GM18873 (cell line): ENCODE data around the gene XAB2.

ENCODE experiments used
- ATAC-seq: cut with Tn5 transposase; IDR thresholded peaks from one replicate; pipeline ENCODE4 v1.9.1; 2021; ENCODE audit warnings: mild to moderate bottlenecking, moderate library complexity, moderate number of reproducible peaks; ENCODE audit not compliant: unreplicated experiment, low FRiP score

Gene XAB2

GRCh38 chr19:7629347-7630054 is at the start of gene XAB2, which contains the start of gene PET100:
TSS of gene XAB2 (minus strand) at chr19:7629545. CDS start at chr19:7629527, 18 bp downstream.
TSS of gene PET100 (plus strand) at chr19:7629793. CDS start at chr19:7629834, 41 bp downstream.
- peak; percentile 84 for ATAC-seq

- no peak for ATAC-seq
Measured at GRCh38 chr19:7677669-7678311, 48.4 kb upstream of the XAB2 start.

- ATAC-seq = no peak
Measured at GRCh38 chr19:7676854-7677253, 47.5 kb upstream of the XAB2 start, which contains the start of gene MCEMP1. TSS of gene MCEMP1 (plus strand) at chr19:7677090. CDS start at chr19:7677121, 31 bp downstream.

- no peak for ATAC-seq
Measured at GRCh38 chr19:7676376-7676775, 47.0 kb upstream of the XAB2 start.

- no peak for ATAC-seq
Measured at GRCh38 chr19:7674010-7675005, 45.0 kb upstream of the XAB2 start.

GRCh38 chr19:7672522-7672921 is 43.2 kb upstream of the XAB2 start:
- no peak for ATAC-seq

DNA sequence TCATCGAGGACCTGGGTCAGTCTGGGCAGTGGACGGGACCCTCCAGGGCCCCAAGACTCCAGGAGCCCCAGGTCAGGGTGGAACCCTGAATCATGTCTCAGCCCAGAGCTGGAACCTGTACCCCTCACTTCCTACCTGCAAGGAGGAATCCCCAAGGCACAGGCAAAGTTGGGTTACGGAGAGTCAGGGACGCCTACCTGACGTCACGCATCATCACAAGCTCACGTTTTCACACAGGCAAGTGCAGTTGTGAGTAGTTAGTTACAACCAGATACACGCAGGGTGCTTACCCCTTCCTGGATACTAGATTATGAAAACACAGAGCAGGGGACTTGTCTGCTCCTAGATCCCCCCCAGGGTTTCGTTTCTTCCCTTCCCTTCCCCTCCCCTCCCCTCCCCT is 41.4 kb upstream of the XAB2 start:
- ATAC-seq = no peak

DNA sequence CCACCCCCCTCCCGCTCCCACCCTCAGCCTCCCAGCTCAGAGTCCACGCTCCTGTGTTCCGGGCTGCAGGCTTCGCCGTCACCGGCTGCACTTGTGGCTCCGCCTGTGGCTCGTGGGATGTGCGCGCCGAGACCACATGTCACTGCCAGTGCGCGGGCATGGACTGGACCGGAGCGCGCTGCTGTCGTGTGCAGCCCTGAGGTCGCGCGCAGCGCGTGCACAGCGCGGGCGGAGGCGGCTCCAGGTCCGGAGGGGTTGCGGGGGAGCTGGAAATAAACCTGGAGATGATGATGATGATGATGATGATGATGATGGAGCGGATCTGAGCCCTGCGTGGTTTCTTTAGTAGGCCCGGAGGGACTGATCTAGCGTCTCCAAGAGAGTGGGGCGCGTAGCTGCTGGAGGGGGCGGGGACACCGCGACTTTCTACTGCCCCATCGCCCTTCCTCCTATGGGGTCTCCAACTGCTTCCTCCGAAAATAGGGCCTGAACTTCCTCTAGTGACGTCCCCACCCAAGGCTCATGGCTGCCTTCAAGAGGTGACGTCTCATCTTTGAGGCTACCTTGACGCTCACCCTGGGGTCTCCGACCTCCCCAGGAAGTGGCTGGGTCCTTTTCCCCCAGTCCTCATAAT is 40.9 kb upstream of the XAB2 start:
- ATAC-seq = no peak

GRCh38 chr19:7669641-7670040 is 40.3 kb upstream of the XAB2 start:
- no peak for ATAC-seq

GRCh38 chr19:7668842-7669241 is 39.5 kb upstream of the XAB2 start, which contains the start of gene RETN:
TSS of gene RETN (plus strand) at chr19:7669049. CDS start at chr19:7669327, 278 bp downstream.
- ATAC-seq = no peak

DNA sequence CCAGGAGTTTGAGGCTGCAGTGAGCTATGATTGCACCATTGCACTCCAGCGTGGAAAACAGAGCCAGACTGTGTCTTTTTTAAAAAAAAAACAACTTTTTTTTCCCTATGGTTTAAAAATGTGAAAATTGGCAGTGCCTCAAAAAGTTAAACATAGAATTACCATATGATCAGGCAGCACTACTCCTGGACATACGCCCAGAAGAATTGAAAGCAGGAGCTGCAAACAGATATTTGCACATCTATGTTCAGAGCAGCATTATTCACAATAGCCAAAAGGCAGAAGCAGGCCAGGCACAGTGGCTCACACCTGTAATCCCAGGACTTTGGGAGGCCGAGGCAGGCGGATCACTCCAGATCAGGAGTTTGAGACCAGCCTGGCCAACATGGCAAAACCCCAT is 35.7 kb upstream of the XAB2 start:
- ATAC-seq = no peak

DNA sequence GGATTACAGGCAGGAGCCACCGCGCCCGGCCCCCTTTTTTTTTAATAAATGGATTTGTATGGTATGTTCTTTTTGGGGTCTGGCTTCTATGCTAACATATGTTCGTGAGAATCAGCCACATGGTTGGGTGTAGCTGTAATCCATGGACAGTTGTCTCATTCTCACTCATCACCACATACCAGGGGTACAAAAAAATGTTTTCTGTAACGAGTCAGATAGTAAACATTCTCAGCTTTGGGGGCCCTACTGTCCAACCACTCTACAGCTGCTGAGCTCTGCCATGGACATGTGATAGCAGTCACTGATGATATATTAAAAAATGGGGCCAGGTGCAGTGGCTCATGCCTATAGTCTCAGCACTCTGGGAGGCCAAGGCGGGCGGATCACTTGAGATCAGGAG is 34.4 kb upstream of the XAB2 start:
- no peak for ATAC-seq

GRCh38 chr19:7662657-7663056 is 33.3 kb upstream of the XAB2 start:
- ATAC-seq = no peak

DNA sequence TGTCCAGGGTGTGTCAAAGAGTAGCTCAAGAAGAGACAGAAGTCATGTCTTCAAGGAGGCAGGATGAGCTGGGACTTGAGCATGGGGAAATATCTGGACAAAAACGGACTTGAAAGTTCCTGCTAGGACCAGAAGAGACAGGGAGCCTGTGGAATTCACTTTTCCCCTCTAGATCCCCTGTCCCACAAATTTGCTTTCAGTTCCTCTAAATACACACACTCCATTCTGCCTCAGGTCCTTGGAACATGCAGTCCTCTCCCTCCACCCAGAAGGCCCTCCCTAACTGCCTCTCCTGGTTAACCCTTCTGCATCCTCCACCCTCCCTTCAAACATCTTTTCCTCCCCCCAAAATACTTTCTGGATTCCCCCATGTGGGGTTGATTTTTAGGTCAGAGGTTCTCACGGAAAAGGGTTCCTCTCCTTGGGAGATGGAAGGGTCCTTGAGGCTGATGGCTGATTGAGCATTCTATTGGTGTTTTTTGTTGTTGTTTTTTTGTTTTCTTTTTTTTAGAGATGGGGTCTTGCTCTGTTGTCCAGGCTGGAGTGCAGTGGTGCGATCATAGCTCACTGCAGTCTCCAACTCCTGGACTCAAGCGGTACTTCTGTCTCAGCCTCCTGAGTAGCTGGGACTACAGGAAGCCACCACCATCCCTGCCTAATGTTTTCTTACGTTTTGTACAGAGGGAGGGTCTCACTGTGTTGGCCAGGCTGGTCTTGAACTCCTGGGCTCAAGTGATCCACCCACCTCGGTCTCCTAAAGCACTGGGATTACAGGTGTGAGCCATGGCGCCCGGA is 32.6 kb upstream of the XAB2 start:
- no peak for ATAC-seq

DNA sequence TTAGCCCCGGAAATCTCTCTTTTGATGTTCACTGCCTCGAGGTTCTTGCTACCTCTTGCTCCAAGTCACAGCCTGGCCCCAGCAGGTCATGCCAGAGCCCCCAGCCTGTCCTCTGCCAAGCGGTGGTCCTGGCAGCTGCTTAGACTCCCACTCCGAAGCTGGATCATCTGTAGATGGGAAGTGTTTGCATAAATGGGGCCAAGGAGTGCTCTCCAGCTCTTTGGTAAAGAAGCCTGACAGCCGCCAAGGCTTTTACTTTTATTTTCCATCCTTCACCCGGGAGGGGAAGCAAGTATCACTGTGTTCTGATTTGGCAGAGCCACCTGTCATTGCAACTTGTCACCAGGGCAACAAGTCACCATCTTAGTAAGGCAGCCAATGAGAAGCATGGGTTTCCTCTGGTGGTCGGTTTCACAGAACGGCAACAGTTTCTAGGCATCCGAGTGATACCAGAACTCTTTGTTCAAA is 28.9 kb upstream of the XAB2 start:
- ATAC-seq = peak; percentile 56

DNA sequence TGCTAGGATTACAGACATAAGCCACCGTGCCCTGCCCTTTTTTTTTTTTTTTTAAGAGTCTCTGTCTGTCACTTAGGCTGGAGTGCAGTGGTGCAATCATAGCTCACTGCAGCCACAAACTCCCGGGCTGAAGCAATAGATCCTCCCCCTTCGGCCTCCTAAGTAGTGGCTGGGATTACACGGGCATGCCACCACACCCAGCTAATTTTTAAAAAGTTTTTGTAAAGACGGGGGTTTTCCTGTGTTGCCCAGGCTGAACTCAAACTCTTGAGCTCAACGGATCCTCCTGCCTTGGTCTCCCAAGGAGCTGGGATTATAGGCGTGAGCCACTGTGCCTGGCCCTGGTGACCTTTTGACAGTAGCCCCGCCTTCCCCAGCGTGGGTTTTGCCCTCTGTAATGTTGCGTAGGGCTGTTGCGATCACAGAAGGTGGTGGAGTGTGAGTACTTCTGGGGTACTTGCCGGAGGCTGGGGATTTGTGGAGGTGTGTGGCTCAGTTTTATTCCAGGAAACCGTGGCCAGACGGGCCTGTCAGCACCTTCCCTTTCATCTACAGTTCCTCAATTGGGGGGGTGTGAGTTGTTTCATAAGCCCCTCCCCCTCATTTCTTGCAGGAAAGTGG is 27.9 kb upstream of the XAB2 start:
- ATAC-seq = no peak

GRCh38 chr19:7655581-7655980 is 26.2 kb upstream of the XAB2 start:
- ATAC-seq = no peak

GRCh38 chr19:7654401-7654800 is 25.1 kb upstream of the XAB2 start:
- ATAC-seq = no peak
